Mucosa of descending colon (tissue), 3 donors: ENCODE measurements around the gene GPR17. TPM values are rescaled to one million over a fixed set of nuclear protein-coding genes. Genes with fewer than 3 reads are reported as not detected.

Experiments used
- ATAC-seq: fragments of 200-7000 bp; cut with Tn5 transposase; one replicate; pipeline ENCODE4 v1.9.1; 2020; ENCODE audit warnings: mild to moderate bottlenecking, moderate library complexity
- DNase-seq, 3 donors: peaks; one replicate each; pipeline ENCODE4 v3.0.0-alpha.2; 2020
- H3K36me3 ChIP-seq: fragments of 200-600 bp; one replicate; pipeline ENCODE4 v1.8.0; 2021; ENCODE audit warnings: low read depth, mild to moderate bottlenecking
- H3K4me1 ChIP-seq: fragments of 200-600 bp; one replicate; pipeline ENCODE4 v1.8.0; 2021; ENCODE audit warnings: low read depth, mild to moderate bottlenecking
- H3K4me3 ChIP-seq: fragments of 200-600 bp; one replicate; pipeline ENCODE4 v1.8.0; 2021; ENCODE audit warnings: mild to moderate bottlenecking
- H3K9me3 ChIP-seq: fragments of 200-600 bp; one replicate; pipeline ENCODE4 v1.8.0; 2021; ENCODE audit warnings: mild to moderate bottlenecking
- CTCF ChIP-seq: fragments of 200-600 bp; IDR thresholded peaks from one replicate; pipeline ENCODE4 v1.8.0; 2022; ENCODE audit warnings: antibody characterized with exemption, mild to moderate bottlenecking
- intact Hi-C, 2 donors: fragments of 100-400 bp; cut with DNase I in 1 of 2; cut with micrococcal nuclease in 1 of 2; formaldehyde crosslinking; loops; one replicate each; pipeline versions ENCODE4 v1.11.0 to v1.11.1; 2022; cut with DNase I, micrococcal nuclease
- total RNA-seq, 3 donors: library from RNA; stranded (reverse); fragmentation: NEBNext Ultra II Directional in 2 of 3; extraction: Animal tissue kit (Norgen Biotek cat#: 25700) in 2 of 3; gene quantifications; one replicate each; pipeline versions ENCODE4 v1.2.1 to v1.2.4, GENCODE V29; 2021 to 2023
- donor health status: DM: no; HTN: no; CAD: no; lungs with moderate emphysema.
- donor health status: DM: no; HTN: no; CAD: no.
- donor health status: DM: no; HTN: yes; CAD: no.

GPR17 gene
- total RNA-seq, 3 donors from 2014 or later = 0.51 TPM; not detected in 2

GRCh38 chr2:127698553-127699355, 52.8 kb downstream of the GPR17 start:
- intact Hi-C loops = loop anchor here in 1 of 2 donors (10.0 kb wide), 1 partner anchor 54 kb away; the partner anchor contains the start of gene GPR17
- peaks cover 24% of the 10 kb centered on the region for H3K4me1 ChIP-seq
- no peaks in the 10 kb centered on the region for H3K9me3 ChIP-seq
- no peak for TF ChIP-seq CTCF
- H3K4me3 ChIP-seq = no peak overlapping the region
- ATAC-seq (no peak), DNase-seq (no peak)
- no peaks in the 10 kb centered on the region for H3K36me3 ChIP-seq

- ATAC-seq (peak; percentile 69), DNase-seq (peak; percentile 86 to 93 (median 88))
- intact Hi-C loops = no loop called here
- no peak for TF ChIP-seq CTCF
- Histone ChIP-seq H3K9me3 (no peaks in the 10 kb centered on the region), H3K4me1 (peaks cover 32% of the 10 kb centered on the region), H3K4me3 (peak overlapping the region; percentile 72), H3K36me3 (no peaks in the 10 kb centered on the region)
These were observed 54.7 kb downstream of the GPR17 start for GRCh38 chr2:127700527-127701192.

- Histone ChIP-seq H3K36me3 (no peaks in the 10 kb centered on the region), H3K4me3 (peak within 1 kb of the TSS; percentile 72), H3K9me3 (no peaks in the 10 kb centered on the region), H3K4me1 (peaks cover 32% of the 10 kb centered on the region)
- ATAC-seq (peak; percentile 87), DNase-seq (peak; percentile 91 to 97 (median 95))
- TF ChIP-seq CTCF = no peak
- intact Hi-C loops = no loop called here
These were observed 55.3 kb downstream of the GPR17 start, which contains the start of gene SFT2D3 for GRCh38 chr2:127701193-127701650. SFT2D3 (plus strand) TSS chr2:127701497; CDS start chr2:127701529, 32 bp downstream.

GRCh38 chr2:127701651-127702394, 55.9 kb downstream of the GPR17 start:
- no peaks in the 10 kb centered on the region for H3K9me3 ChIP-seq
- DNase-seq (peak; percentile 77 to 91 (median 89)), ATAC-seq (peak; percentile 75)
- no peak for TF ChIP-seq CTCF
- no peaks in the 10 kb centered on the region for H3K36me3 ChIP-seq
- H3K4me1 ChIP-seq = peaks cover 32% of the 10 kb centered on the region
- H3K4me3 ChIP-seq = peak overlapping the region; percentile 72
- intact Hi-C loops = no loop called here

Other genes with a start within 250 kb of the GPR17 start
- 1 to 10 TPM in 1 of 3 donors, under 1 TPM in 2; 0.80 to 3.6 (median 0.95) TPM for gene PROC, start 227.7 kb upstream of the GPR17 start, total RNA-seq
- gene IWS1, start 119.7 kb upstream of the GPR17 start, total RNA-seq = 10 to 100 TPM; 32.3 to 38.4 (median 33.2) TPM
- 100 to 1,000 TPM; 118 to 305 (median 199) TPM for gene MYO7B, start 110.5 kb upstream of the GPR17 start, total RNA-seq
- gene LIMS2, start 29.4 kb downstream of the GPR17 start, total RNA-seq = 100 to 1,000 TPM in 1 of 3 donors, 10 to 100 TPM in 2; 12.5 to 478 (median 29.9) TPM
- 1 to 10 TPM; 5.1 to 8.8 (median 8.1) TPM for gene SFT2D3, start 55.3 kb downstream of the GPR17 start, total RNA-seq
- 10 to 100 TPM; 43.3 to 57.1 (median 43.4) TPM for gene WDR33, start 165.0 kb downstream of the GPR17 start, total RNA-seq
- gene POLR2D, start 212.0 kb downstream of the GPR17 start, total RNA-seq = 10 to 100 TPM; 20.9 to 25.3 (median 21.3) TPM
- gene AMMECR1L, start 239.8 kb downstream of the GPR17 start, total RNA-seq = 10 to 100 TPM; 13.1 to 18.7 (median 15.6) TPM